SKM-1 (cell line): ENCODE data around the gene STRN.
"Not testable (repeated sequence)": the region's sequence is repeated elsewhere in the genome, so short reads cannot be mapped to it uniquely, and the experiment has no call there.

Experiments used
- DNase-seq: peaks from one replicate; lab custom pipeline; 2025; ENCODE audit not compliant: unreplicated experiment; lab: John Stamatoyannopoulos, UW

STRN gene

GRCh38 chr2:36964496-36965058, 1.8 kb downstream of the STRN start:
- no peak for DNase-seq

DNA sequence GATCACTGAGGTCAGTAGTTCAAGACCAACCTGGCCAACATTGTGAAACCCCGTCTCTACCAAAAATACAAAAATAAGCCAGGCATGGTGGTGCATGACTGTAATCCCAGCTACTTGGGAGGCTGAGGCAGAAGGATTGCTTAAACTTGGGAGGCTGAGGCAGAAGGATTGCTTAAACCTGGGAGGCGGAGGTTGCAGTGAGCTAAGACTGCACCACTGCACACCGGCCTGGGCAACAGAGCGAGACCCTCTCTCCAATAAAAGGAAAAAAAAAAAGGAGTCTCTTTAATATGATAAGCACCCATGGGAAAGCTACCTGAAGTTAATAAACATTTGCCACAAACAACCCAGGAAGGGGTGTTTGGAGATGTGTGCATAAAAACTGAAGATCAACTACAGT, 2.6 kb downstream of the STRN start:
- no peak for DNase-seq

DNA sequence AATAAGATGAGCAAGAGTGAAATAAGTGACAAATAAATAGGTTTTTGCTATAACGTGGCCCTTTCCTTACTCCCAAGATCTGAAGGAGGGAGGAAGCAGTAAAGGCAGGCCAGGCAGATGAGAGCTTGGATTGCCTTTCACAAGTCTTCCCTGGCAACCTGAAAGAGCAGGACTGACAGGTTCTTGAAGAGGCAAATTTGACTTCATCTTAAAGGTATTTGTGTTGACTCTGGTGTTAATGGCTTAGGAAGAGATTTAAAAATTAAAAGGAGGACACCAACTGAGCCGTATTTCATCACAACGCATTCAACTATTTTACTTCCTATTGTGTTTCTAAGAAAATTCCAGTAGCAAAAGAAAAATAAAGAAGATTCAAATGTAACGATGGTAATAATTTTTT, 3.2 kb downstream of the STRN start:
- DNase-seq: no peak

- DNase-seq: no peak
Observed at GRCh38 chr2:36960773-36961172, 5.6 kb downstream of the STRN start.

DNA sequence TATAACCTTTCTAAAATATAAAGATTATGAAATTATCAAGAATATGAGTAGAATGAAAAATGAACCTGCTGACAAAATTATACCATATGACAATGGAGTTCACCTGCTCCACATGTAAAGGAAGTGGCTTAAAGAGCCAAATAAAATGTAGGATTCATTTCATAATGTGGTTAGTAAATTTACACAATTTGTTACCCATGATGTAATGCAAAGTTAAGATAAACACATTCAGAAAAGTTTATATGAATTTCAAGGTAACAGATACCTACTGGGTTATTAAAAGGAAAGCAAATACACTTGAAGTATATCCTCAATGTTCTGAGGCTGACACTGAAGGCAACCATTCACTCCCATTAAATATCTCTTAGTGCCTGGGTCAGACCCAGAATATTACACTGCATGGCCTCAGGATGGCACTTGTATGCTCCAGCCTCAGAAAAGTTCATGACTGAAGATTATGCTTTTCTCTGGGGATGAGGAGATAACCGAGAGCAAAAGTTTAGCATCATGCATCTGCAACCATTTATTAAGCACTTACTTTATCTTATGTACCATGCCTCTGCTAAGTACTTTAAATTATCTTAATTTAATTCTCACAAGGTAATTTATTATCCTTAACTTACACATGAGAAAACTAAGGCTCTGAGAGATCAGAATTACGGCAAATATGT, 6.2 kb downstream of the STRN start:
- DNase-seq: no peak

DNA sequence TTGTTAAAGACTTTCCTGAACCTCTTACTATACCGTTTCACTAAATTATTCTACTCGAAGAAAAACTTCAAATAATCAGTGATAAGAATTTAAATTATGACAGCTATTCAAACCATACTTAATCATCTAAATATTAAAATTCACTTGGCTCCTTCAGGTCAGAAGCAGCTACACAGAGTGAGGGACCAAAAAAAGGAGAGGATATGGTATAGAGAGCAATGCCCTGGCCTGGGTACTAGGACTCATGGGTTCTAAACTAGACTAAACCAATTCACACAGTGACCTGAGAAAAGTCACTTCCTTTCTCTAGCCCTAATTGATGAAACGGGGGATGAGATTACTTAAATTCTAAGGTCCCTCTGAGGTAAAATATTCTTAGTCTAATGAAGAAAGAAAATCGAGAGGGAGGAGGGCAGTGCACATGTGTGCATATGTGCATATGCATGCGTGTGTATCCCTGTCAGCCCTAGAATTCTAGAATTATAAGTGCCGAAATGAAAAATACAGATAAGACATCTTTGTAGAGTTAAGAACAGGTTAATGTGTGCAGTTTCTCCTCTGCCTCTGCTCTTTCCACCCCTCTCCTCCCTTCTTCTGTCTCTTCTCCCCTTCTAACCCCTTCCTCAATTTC, 11.2 kb downstream of the STRN start:
- no peak for DNase-seq

GRCh38 chr2:36952748-36953197, 13.6 kb downstream of the STRN start:
- DNase-seq: no peak

DNA sequence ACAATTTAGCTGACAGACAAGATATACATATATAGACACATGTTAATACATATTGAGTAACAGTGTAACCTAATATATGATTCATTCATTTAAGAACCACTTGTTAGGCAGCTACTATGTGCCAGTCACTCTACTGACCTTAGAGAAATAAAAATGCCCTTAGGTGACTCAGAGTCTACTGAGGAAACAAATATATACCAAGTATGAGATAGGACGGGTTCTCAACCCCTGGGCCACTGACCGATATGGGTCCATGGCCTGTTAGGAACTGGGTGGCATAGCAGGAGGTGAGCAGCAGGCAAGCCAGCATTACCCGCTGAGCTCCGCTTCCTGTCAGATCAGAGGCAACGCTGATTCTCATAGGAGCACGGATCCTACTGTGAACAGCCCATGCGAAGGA, 14.8 kb downstream of the STRN start:
- no peak for DNase-seq

DNA sequence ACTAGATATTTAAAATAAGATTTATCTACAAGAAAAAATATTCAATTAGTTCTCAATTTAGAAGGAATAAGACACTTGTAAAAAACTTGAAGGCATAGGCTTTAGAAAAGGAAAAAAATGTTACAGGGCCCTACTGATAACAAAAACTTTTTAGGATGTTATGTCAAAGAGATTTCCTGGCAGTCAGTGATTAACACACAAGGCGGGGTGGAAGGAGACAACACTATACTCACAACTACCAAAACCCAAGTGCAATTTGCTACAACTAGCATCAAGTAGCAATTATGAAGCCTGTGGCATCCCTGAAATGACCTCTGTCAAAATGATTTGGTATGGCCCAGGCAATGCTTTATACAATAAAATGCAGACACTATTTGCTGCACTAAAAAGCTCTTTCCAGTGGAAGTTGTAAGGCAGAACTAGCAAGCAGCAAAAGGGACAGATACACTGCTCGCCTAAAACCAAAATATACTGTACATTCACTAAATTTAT, 15.3 kb downstream of the STRN start:
- DNase-seq: no peak

DNA sequence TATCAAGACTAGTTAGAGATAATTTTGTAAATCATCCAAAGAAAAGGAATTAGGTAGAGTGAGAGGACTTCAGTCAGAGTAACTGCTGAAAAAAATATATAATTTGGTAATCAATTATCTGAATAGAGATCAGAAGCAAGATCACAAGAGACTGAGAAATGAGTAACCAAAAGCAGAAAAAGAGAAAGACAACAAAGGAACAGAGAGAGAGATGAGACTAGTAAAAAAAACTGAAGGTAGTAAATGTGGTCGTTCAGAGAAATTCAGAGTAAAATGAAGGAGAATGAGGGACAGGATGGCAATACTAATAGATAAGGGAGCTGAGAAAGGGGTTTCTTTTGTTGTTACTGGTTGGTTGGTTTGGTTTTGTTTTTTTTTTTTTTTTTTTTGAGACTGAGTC, 16.5 kb downstream of the STRN start:
- no peak for DNase-seq

DNA sequence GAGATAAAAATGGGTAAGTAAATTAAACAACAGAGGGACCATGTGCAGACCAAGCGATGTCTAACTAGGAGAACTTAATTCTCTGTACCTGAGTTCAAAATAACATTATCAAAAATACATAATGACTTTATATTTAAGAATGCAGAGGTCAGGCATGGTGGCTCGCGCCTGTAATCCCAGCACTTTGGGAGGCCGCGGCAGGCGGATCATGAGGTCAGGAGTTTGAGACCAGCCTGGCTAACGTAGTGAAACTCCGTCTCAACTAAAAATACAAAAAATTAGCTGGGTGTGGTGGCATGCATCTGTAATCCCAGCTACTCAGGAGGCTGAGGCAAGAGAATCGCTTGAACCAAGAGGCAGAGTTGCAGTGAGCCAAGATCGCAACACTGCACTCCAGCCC, 21.1 kb downstream of the STRN start:
- not testable (repeated sequence) for DNase-seq

DNA sequence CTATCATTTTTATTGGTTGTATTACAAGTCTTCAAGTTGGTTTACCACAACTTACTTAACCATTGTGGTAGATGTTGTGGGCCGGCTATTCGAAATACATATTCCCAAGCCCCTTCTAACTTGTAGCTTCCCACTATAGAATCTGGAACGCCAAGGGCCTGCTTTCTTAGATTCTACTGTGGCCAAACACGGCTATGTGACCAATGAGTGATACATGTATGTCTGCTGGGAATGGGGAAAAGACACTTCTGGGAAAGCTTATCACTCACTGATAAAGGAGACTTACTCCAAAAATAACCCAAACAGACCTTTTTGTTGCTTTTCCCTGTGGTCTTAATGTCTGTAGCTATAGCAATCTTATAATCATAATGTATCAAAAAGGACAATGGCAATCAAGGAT, 24.5 kb downstream of the STRN start:
- no peak for DNase-seq

GRCh38 chr2:36936526-36936925, 29.8 kb downstream of the STRN start:
- not testable (repeated sequence) for DNase-seq

GRCh38 chr2:36931688-36932087, 34.6 kb downstream of the STRN start:
- not testable (repeated sequence) for DNase-seq

- DNase-seq: not testable (repeated sequence)
Observed at GRCh38 chr2:36930787-36931410, 35.4 kb downstream of the STRN start.

DNA sequence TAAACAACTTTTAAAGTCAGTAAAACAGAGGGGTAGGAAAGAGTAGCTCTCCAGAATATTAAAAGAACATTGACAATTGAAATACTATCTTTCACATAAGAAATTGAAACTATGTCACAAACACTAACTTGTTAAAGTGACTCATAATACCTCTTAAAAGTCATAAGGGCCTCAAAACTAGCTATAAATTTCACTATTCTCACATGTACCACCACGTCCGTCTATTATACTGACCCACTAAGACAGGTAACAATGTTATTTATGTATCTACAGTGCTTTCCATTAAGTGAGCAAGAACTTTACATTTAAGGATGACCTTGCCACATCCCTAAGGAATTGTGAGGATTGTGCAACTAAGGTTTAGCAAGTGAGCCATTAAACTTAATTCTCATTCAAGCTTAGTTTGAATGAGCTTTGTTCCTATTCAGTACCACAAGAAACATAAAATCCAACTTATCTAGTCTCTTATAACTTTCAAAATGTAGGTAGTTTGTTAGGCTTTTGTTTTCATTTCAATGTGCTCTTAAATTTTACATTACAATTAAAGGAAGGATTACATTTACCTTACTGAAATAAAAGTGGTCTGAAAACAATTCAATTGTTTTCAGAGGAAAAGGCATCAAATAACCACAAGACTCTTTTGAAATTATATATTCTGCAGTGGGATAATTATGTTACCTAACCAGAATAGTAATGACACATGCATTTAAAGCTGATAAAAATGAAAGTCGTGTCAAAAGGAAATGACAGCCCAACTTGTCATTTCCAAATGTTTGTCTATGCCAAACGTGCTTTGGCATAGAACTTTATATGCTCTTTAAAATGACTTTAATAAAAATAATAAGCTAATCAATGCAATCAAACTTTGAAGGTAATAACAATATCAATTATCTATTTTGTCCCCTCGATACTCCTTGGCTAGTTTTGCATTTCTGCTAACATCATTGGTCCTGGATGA, 39.9 kb downstream of the STRN start:
- not testable (repeated sequence) for DNase-seq

GRCh38 chr2:36922629-36923028, 43.7 kb downstream of the STRN start:
- not testable (repeated sequence) for DNase-seq

- no peak for DNase-seq
Observed at GRCh38 chr2:36921984-36922383, 44.4 kb downstream of the STRN start.

- no peak for DNase-seq
Observed at GRCh38 chr2:36919041-36919837, 47.1 kb downstream of the STRN start.

- no peak for DNase-seq
Observed at GRCh38 chr2:36918307-36918706, 48.0 kb downstream of the STRN start.
